ENCODE measurements around the gene GRM7. TPM values are rescaled to one million over a fixed set of nuclear protein-coding genes. Genes with fewer than 3 reads are reported as not detected.
"Not testable (repeated sequence)": the region's sequence is repeated elsewhere in the genome, so short reads cannot be mapped to it uniquely, and the experiment has no call there.

The GRM7 gene
- total RNA-seq, 4 donors from 2014 or later, result 0.29 to 15.8 (median 0.67) TPM

GRCh38 chr3:6921066-6921465, 60.2 kb downstream of the GRM7 start:
- intact Hi-C loops (cut with DNase I; ENCODE audit: low total_unique reads), result no loop called here
- no peaks in the 10 kb centered on the region for H3K27me3 ChIP-seq
- H3K4me1 ChIP-seq, result no peaks in the 10 kb centered on the region

GRCh38 chr3:6921876-6922275, 61.0 kb downstream of the GRM7 start:
- Histone ChIP-seq H3K4me1 (no peaks in the 10 kb centered on the region), H3K36me3 (no peaks in the 10 kb centered on the region), H3K4me3 (no peak overlapping the region), H3K9me3 (no peaks in the 10 kb centered on the region), H3K27ac (no peak overlapping the region), H3K27me3 (no peaks in the 10 kb centered on the region)
- intact Hi-C loops (cut with DNase I; ENCODE audit: low total_unique reads), result no loop called here
- no peak for DNase-seq
- TF ChIP-seq CTCF (IDR thresholded peaks at IDR 0.05) (no peak), POLR2A (IDR thresholded peaks at IDR 0.05) (no peak)

More at GRCh38 chr3:6921066-6921465, 60.2 kb downstream of the GRM7 start:
- Histone ChIP-seq H3K9me3 (no peaks in the 10 kb centered on the region), H3K27ac (no peak overlapping the region), H3K4me3 (no peak overlapping the region), H3K36me3 (no peaks in the 10 kb centered on the region)
- no peak for DNase-seq
- TF ChIP-seq CTCF (IDR thresholded peaks at IDR 0.05), result no peak

GRCh38 chr3:6928064-6928463, 67.1 kb downstream of the GRM7 start:
- DNase-seq, result no peak
- intact Hi-C loops (cut with DNase I; ENCODE audit: low total_unique reads), result no loop called here
- Histone ChIP-seq H3K4me1 (no peaks in the 10 kb centered on the region), H3K4me3 (no peak overlapping the region), H3K9me3 (no peaks in the 10 kb centered on the region), H3K27me3 (no peaks in the 10 kb centered on the region), H3K27ac (no peak overlapping the region), H3K36me3 (no peaks in the 10 kb centered on the region)
- TF ChIP-seq CTCF (IDR thresholded peaks at IDR 0.05) (no peak), POLR2A (IDR thresholded peaks at IDR 0.05) (no peak)

GRCh38 chr3:6929918-6930317, 69.0 kb downstream of the GRM7 start:
- H3K36me3 ChIP-seq, result no peaks in the 10 kb centered on the region

GRCh38 chr3:6935418-6935817, 74.5 kb downstream of the GRM7 start:
- H3K27ac ChIP-seq; H3K9me3 ChIP-seq; H3K36me3 ChIP-seq; DNase-seq; H3K4me1 ChIP-seq; intact Hi-C loops (cut with DNase I; ENCODE audit: low total_unique reads); H3K27me3 ChIP-seq; H3K4me3 ChIP-seq: not testable (repeated sequence)

More at GRCh38 chr3:6929918-6930317, 69.0 kb downstream of the GRM7 start:
- Histone ChIP-seq H3K4me3 (no peak overlapping the region), H3K4me1 (no peaks in the 10 kb centered on the region), H3K27ac (no peak overlapping the region), H3K9me3 (no peaks in the 10 kb centered on the region), H3K27me3 (no peaks in the 10 kb centered on the region)
- TF ChIP-seq POLR2A (IDR thresholded peaks at IDR 0.05), result no peak
- no peak for TF ChIP-seq CTCF (IDR thresholded peaks at IDR 0.05)
- intact Hi-C loops (cut with DNase I; ENCODE audit: low total_unique reads), result no loop called here
- no peak for DNase-seq

- DNase-seq, result no peak
- no peak overlapping the region for H3K27ac ChIP-seq
- intact Hi-C loops (cut with DNase I; ENCODE audit: low total_unique reads), result no loop called here
- H3K9me3 ChIP-seq, result no peaks in the 10 kb centered on the region
- TF ChIP-seq POLR2A (IDR thresholded peaks at IDR 0.05) (no peak), CTCF (IDR thresholded peaks at IDR 0.05) (no peak)
- no peak overlapping the region for H3K4me3 ChIP-seq
- H3K36me3 ChIP-seq, result no peaks in the 10 kb centered on the region
- no peaks in the 10 kb centered on the region for H3K4me1 ChIP-seq
- no peaks in the 10 kb centered on the region for H3K27me3 ChIP-seq
Measured at GRCh38 chr3:6935970-6936369, 75.1 kb downstream of the GRM7 start.
